HCT116 (cell line): ENCODE measurements around the gene XRN2. TPM values are rescaled to one million over a fixed set of nuclear protein-coding genes. Genes with fewer than 3 reads are reported as not detected.

Experiments used
- ATAC-seq: fragments of 200-7000 bp; cut with Tn5 transposase; 2 replicates; pipeline ENCODE4 v1.9.1; 2020; ENCODE audit warnings: mild to moderate bottlenecking, moderate library complexity
- BruUV-seq: library from RNA; stranded (reverse); fragments of 400-500 nt; replicated peaks from 2 replicates; lab custom pipeline; 2021; lab: Mats Ljungman, UMichigan
- CTCF ChIA-PET: fragments of 300-600 bp; sonication (Branson Sonifier 250); formaldehyde crosslinking; loops from one replicate; lab custom pipeline; 2021; ENCODE audit warnings: antibody characterized with exemption; lab: Charles Lee
- POLR2A ChIA-PET: fragments of 300-600, 350-600 bp; sonication (Branson Sonifier 250); formaldehyde crosslinking; loops from one replicate; lab custom pipeline; 2021; ENCODE audit warnings: antibody characterized with exemption; lab: Charles Lee
- RAD21 ChIA-PET, 2 experiments: fragments of 300-600 bp; sonication (Branson Sonifier 250); formaldehyde crosslinking; loops; one replicate each; lab custom pipeline; 2023; ENCODE audit warnings: low total read pairs in 2 of 2; ENCODE audit not compliant: uncharacterized antibody in 2 of 2, unreplicated experiment in 2 of 2, low non-redundant PET in 1 of 2; lab: Charles Lee
- DNase-seq: peaks from one replicate; pipeline ENCODE4 v3.0.0-alpha.2; 2010; ENCODE audit warnings: low read depth, low spot score
- H2AFZ ChIP-seq: fragments of 200-600 bp; shearing (Covaris generic), sonication (generic); 2 replicates; pipeline ENCODE4 v1.6.1; 2017; ENCODE audit warnings: low read depth, mixed run types, mixed read lengths, antibody characterized with exemption, low read length; ENCODE audit not compliant: poor library complexity, severe bottlenecking
- H3K27ac ChIP-seq: 2 replicates; pipeline ENCODE4 v1.5.1; 2012; ENCODE audit warnings: low read depth, low read length
- H3K27me3 ChIP-seq: fragments of 200-600 bp; sonication (generic); 2 replicates; pipeline ENCODE4 v1.6.1; 2016; ENCODE audit warnings: mixed run types, low read length, mixed read lengths; ENCODE audit not compliant: insufficient read depth
- H3K36me3 ChIP-seq, 2 experiments: fragments of 200-500 bp in 1 of 2; fragments of 200-600 bp in 1 of 2; sonication (Bioruptor generic) in 1 of 2; sonication (generic) in 1 of 2; 2 replicates each; pipeline versions ENCODE4 v1.5.1 to v1.6.1; 2014 to 2016; ENCODE audit warnings: low read length in 2 of 2, inconsistent platforms in 1 of 2, mixed read lengths in 1 of 2, mixed run types in 1 of 2; ENCODE audit not compliant: insufficient read depth in 2 of 2, control insufficient read depth in 1 of 2
- H3K4me1 ChIP-seq, 2 experiments: fragments of 200-600 bp in 1 of 2; sonication (generic) in 1 of 2; 2 replicates each; pipeline versions ENCODE4 v1.5.1 to v1.6.1; 2012 to 2017; ENCODE audit warnings: low read length in 2 of 2, inconsistent platforms in 1 of 2, mild to moderate bottlenecking in 1 of 2, mixed read lengths in 1 of 2, mixed run types in 1 of 2, moderate library complexity in 1 of 2; ENCODE audit not compliant: insufficient read depth in 2 of 2, control insufficient read depth in 1 of 2
- H3K4me2 ChIP-seq: fragments of 200-600 bp; sonication (generic); 2 replicates; pipeline ENCODE4 v1.6.1; 2017; ENCODE audit warnings: mixed run types, low read length, mixed read lengths
- H3K4me3 ChIP-seq, 2 experiments: fragments of 200-600 bp in 1 of 2; sonication (generic) in 1 of 2; replicated peaks in 1 of 2; 2 replicates each; pipeline ENCODE4 v1.5.1; 2011 to 2016; ENCODE audit warnings: low read length in 2 of 2, control low read depth in 1 of 2, low read depth in 1 of 2, mild to moderate bottlenecking in 1 of 2, mixed read lengths in 1 of 2, mixed run types in 1 of 2
- H3K79me2 ChIP-seq: fragments of 200-600 bp; sonication (generic); 2 replicates; pipeline ENCODE4 v1.6.1; 2017; ENCODE audit warnings: mild to moderate bottlenecking, mixed run types, low read length, moderate library complexity, mixed read lengths; ENCODE audit not compliant: insufficient read depth
- H3K9ac ChIP-seq: fragments of 200-600 bp; sonication (generic); 2 replicates; pipeline ENCODE4 v1.6.1; 2016; ENCODE audit warnings: low read length, mixed read lengths
- H3K9me2 ChIP-seq: fragments of 200-600 bp; sonication (generic), shearing (Covaris generic); 2 replicates; pipeline ENCODE4 v1.6.1; 2017; ENCODE audit warnings: mixed run types, mild to moderate bottlenecking, moderate library complexity; ENCODE audit not compliant: insufficient read depth
- H3K9me3 ChIP-seq, 2 experiments: fragments of 200-500 bp in 1 of 2; fragments of 200-600 bp in 1 of 2; sonication (Bioruptor generic) in 1 of 2; sonication (generic) in 1 of 2; 2 replicates each; pipeline ENCODE4 v1.6.1; 2014 to 2017; ENCODE audit warnings: low read length in 2 of 2, mixed read lengths in 2 of 2, inconsistent platforms in 1 of 2, low read depth in 1 of 2, mild to moderate bottlenecking in 1 of 2, mixed run types in 1 of 2, moderate library complexity in 1 of 2; ENCODE audit not compliant: control insufficient read depth in 1 of 2, insufficient read depth in 1 of 2
- H4K20me1 ChIP-seq: fragments of 200-600 bp; sonication (generic), shearing (Covaris generic); 2 replicates; pipeline ENCODE4 v1.6.1; 2017; ENCODE audit warnings: mixed run types, mild to moderate bottlenecking, moderate library complexity; ENCODE audit not compliant: insufficient read depth
- CBX3 ChIP-seq: IDR thresholded peaks from 2 replicates; pipeline ENCODE4 v1.6.1; 2012; ENCODE audit warnings: low read depth
- CEBPB ChIP-seq: IDR thresholded peaks from 2 replicates; pipeline ENCODE4 v1.6.1; 2012; ENCODE audit warnings: low read depth
- EGR1 ChIP-seq: IDR thresholded peaks from 2 replicates; pipeline ENCODE4 v1.6.1; 2012; ENCODE audit warnings: low read depth
- ELF1 ChIP-seq: IDR thresholded peaks from 2 replicates; pipeline ENCODE4 v1.6.1; 2012; ENCODE audit warnings: low read depth, borderline replicate concordance
- EZH2 ChIP-seq: fragments of 200-600 bp; sonication (generic); IDR thresholded peaks from 2 replicates; pipeline ENCODE4 v1.6.1; 2017; ENCODE audit warnings: antibody characterized with exemption, mixed run types
- FOSL1 ChIP-seq: IDR thresholded peaks from 2 replicates; pipeline ENCODE4 v1.6.1; 2012; ENCODE audit warnings: low read depth
- JUND ChIP-seq: IDR thresholded peaks from 2 replicates; pipeline ENCODE4 v1.6.1; 2012
- POLR2A ChIP-seq: IDR thresholded peaks from 2 replicates; pipeline ENCODE4 v1.7.0; 2011; ENCODE audit warnings: borderline replicate concordance; ENCODE audit not compliant: insufficient read depth, insufficient read length; ENCODE audit errors: extremely low read depth
- POLR2AphosphoS5 ChIP-seq: IDR thresholded peaks from 2 replicates; pipeline ENCODE4 v1.6.1; 2011; ENCODE audit warnings: mild to moderate bottlenecking, low read depth, low read length, moderate library complexity
- SIN3A ChIP-seq: IDR thresholded peaks from 2 replicates; pipeline ENCODE4 v1.6.1; 2012; ENCODE audit warnings: low read depth
- SP1 ChIP-seq: IDR thresholded peaks from 2 replicates; pipeline ENCODE4 v1.6.1; 2012; ENCODE audit warnings: low read depth
- SRF ChIP-seq: IDR thresholded peaks from 2 replicates; pipeline ENCODE4 v1.6.1; 2012; ENCODE audit warnings: low read depth
- TCF7L2 ChIP-seq: IDR thresholded peaks from 2 replicates; pipeline ENCODE4 v1.7.0; 2011; ENCODE audit warnings: borderline replicate concordance, inconsistent platforms; ENCODE audit not compliant: insufficient read depth, insufficient read length; ENCODE audit errors: extremely low read depth
- YY1 ChIP-seq: IDR thresholded peaks from 2 replicates; pipeline ENCODE4 v1.6.1; 2011; ENCODE audit warnings: low read length, low read depth, moderate library complexity, mild to moderate bottlenecking; ENCODE audit not compliant: insufficient replicate concordance; ENCODE audit errors: extremely low read depth
- ZNF274 ChIP-seq: fragments of 200-500 bp; sonication (Bioruptor generic); IDR thresholded peaks from 2 replicates; pipeline ENCODE4 v1.6.1; 2014; ENCODE audit warnings: mild to moderate bottlenecking, low read depth, low read length, inconsistent platforms
- intact Hi-C: fragments of 100-400 bp; cut with micrococcal nuclease; formaldehyde crosslinking; loops from 2 replicates; pipeline ENCODE4 v1.10.0; 2022
- total RNA-seq: library from RNA; stranded (reverse); gene quantifications from one replicate; pipeline ENCODE4 v1.2.1, GENCODE V29; 2021; ENCODE audit not compliant: unreplicated experiment
- TF ChIP-seq, protein P1 (sequence below): IDR thresholded peaks from 2 replicates; pipeline ENCODE4 v1.6.1; 2012
- TF ChIP-seq, protein P2 (sequence below): IDR thresholded peaks from 2 replicates; pipeline ENCODE4 v1.6.1; 2012; ENCODE audit warnings: low read depth
- TF ChIP-seq, protein P3 (sequence below), 3 experiments: fragments of 200-600 bp in 1 of 3; sonication (generic) in 1 of 3; IDR thresholded peaks in 2 of 3; conservative IDR thresholded peaks in 1 of 3; 2 replicates each; pipeline ENCODE4 v1.5.1; 2012 to 2017; ENCODE audit warnings: low read depth in 2 of 3, low read length in 2 of 3, antibody characterized with exemption in 1 of 3, borderline replicate concordance in 1 of 3, control low read depth in 1 of 3, mild to moderate bottlenecking in 1 of 3, mixed read lengths in 1 of 3, mixed run types in 1 of 3, moderate library complexity in 1 of 3; ENCODE audit not compliant: insufficient read depth in 1 of 3
- TF ChIP-seq, protein P4 (sequence below): IDR thresholded peaks from 2 replicates; pipeline ENCODE4 v1.6.1; 2012

The XRN2 gene
- total RNA-seq, 1 experiment from 2014 or later = 101 TPM

DNA sequence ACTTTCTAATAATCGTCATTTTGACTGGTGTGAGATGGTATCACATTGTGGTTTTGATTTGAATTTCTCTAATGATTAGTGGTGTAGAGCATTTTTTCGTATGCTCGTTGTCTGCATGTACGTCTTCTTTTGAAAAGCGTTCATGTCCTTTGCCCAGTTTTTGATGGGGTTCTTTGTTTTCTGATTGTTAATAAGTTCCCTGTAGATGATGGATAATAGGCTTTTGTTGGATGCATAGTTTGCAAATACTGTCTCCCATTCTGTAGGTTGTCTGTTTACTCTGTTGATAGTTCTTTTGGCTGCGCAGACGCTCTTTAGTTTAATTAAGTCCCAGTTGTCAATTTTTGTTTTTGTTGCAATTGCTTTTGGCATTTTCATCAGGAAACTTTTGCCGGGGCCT lies 32.3 kb upstream of the XRN2 start:
- no peaks in the 10 kb centered on the region for H3K79me2 ChIP-seq
- RAD21 ChIA-PET = no interaction called here
- H3K4me3 ChIP-seq = no peak overlapping the region
- intact Hi-C loops = no loop called here
- no peak overlapping the region for H3K27ac ChIP-seq
- H3K4me1 ChIP-seq = no peaks in the 10 kb centered on the region
- no peak overlapping the region for H2AFZ ChIP-seq
- H3K27me3 ChIP-seq = no peaks in the 10 kb centered on the region
- POLR2A ChIA-PET = no interaction called here
- CTCF ChIA-PET = no interaction called here
- H3K36me3 ChIP-seq = no peaks in the 10 kb centered on the region
- ATAC-seq = no peak
- H4K20me1 ChIP-seq = no peaks in the 10 kb centered on the region
- H3K9me2 ChIP-seq = no peaks in the 10 kb centered on the region
- no peaks in the 10 kb centered on the region; a peak in 1 of 4 replicates for H3K9me3 ChIP-seq
- TF ChIP-seq, protein P1, sequence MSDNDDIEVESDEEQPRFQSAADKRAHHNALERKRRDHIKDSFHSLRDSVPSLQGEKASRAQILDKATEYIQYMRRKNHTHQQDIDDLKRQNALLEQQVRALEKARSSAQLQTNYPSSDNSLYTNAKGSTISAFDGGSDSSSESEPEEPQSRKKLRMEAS = no peak
- TF ChIP-seq CEBPB (no peak), CBX3 (no peak), FOSL1 (no peak), YY1 (no peak), SIN3A (no peak), JUND (no peak), POLR2A (no peak), EZH2 (no peak), ZNF274 (no peak), ELF1 (no peak), TCF7L2 (no peak), POLR2AphosphoS5 (no peak), EGR1 (no peak), SRF (no peak), SP1 (no peak)
- TF ChIP-seq, protein P2, sequence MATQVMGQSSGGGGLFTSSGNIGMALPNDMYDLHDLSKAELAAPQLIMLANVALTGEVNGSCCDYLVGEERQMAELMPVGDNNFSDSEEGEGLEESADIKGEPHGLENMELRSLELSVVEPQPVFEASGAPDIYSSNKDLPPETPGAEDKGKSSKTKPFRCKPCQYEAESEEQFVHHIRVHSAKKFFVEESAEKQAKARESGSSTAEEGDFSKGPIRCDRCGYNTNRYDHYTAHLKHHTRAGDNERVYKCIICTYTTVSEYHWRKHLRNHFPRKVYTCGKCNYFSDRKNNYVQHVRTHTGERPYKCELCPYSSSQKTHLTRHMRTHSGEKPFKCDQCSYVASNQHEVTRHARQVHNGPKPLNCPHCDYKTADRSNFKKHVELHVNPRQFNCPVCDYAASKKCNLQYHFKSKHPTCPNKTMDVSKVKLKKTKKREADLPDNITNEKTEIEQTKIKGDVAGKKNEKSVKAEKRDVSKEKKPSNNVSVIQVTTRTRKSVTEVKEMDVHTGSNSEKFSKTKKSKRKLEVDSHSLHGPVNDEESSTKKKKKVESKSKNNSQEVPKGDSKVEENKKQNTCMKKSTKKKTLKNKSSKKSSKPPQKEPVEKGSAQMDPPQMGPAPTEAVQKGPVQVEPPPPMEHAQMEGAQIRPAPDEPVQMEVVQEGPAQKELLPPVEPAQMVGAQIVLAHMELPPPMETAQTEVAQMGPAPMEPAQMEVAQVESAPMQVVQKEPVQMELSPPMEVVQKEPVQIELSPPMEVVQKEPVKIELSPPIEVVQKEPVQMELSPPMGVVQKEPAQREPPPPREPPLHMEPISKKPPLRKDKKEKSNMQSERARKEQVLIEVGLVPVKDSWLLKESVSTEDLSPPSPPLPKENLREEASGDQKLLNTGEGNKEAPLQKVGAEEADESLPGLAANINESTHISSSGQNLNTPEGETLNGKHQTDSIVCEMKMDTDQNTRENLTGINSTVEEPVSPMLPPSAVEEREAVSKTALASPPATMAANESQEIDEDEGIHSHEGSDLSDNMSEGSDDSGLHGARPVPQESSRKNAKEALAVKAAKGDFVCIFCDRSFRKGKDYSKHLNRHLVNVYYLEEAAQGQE = no peak
- TF ChIP-seq, protein P3, sequence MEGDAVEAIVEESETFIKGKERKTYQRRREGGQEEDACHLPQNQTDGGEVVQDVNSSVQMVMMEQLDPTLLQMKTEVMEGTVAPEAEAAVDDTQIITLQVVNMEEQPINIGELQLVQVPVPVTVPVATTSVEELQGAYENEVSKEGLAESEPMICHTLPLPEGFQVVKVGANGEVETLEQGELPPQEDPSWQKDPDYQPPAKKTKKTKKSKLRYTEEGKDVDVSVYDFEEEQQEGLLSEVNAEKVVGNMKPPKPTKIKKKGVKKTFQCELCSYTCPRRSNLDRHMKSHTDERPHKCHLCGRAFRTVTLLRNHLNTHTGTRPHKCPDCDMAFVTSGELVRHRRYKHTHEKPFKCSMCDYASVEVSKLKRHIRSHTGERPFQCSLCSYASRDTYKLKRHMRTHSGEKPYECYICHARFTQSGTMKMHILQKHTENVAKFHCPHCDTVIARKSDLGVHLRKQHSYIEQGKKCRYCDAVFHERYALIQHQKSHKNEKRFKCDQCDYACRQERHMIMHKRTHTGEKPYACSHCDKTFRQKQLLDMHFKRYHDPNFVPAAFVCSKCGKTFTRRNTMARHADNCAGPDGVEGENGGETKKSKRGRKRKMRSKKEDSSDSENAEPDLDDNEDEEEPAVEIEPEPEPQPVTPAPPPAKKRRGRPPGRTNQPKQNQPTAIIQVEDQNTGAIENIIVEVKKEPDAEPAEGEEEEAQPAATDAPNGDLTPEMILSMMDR (IDR thresholded peaks at IDR 0.05 in 2 of 3, conservative IDR thresholded peaks at IDR 0.05 in 1 of 3; ENCODE audit: borderline replicate concordance in 1 of 3, insufficient read depth in 1 of 3, low read depth in 2 of 3, low read length in 2 of 3) = no peak
- TF ChIP-seq, protein P4, sequence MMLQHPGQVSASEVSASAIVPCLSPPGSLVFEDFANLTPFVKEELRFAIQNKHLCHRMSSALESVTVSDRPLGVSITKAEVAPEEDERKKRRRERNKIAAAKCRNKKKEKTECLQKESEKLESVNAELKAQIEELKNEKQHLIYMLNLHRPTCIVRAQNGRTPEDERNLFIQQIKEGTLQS = no peak
- BruUV-seq = no TSS peak
- no peak overlapping the region for H3K9ac ChIP-seq
- DNase-seq = no peak
- no peak overlapping the region for H3K4me2 ChIP-seq
